Measurements from ENCODE around the gene UCP3. TPM values are rescaled to one million over a fixed set of nuclear protein-coding genes. Genes with fewer than 3 reads are reported as not detected.

The UCP3 gene
- total RNA-seq, 2 donors from 2014 or later = 1.1 to 2.4 TPM

- no peak for ATAC-seq
Observed at GRCh38 chr11:73983741-73984538, 24.9 kb downstream of the UCP3 start.

DNA sequence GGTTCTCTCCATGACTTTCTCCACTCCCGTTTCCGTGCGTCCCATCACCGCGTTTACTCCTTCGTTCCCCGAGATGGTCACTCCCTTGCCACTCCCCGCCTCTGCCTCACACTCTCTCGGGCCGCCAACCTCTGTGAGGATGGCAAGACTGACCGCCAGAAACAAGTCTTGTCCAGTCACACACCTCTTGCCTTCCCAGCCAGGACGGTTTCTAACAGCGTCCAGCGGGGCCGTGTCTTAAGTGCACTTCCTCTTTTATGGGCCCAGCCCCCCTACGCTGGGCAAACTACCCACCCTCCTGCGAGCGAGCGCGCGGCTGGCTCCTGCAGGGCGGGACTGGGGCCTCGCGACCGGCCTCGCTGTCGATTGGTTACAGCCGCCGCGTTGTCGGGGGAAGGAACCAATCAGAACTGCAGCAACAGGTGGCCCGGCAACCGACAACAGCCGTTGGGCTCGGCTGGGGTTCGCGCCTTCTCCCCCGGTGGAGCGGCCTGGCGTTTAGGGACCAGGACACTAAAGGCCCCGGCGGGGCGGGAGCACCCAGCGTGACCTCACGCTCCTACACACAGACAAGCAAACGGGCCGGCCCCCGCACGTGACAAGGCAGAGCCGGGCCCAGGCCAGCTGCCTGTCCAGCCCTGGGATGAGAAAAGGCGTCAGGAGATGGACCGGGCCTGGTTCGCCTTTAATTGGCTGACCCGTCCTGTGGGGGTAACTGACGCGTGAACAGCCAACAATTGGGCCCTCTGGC is 25.7 kb downstream of the UCP3 start:
- peak; percentile 91 to 96 for DNase-seq
- intact Hi-C loops (cut with DNase I, micrococcal nuclease) = no loop called here
- ATAC-seq = peak; percentile 84

More at GRCh38 chr11:73983741-73984538, 24.9 kb downstream of the UCP3 start:
- intact Hi-C loops (cut with DNase I, micrococcal nuclease) = no loop called here
- peak in 1 of 2 donors; percentile 18 for DNase-seq

- ATAC-seq = peak; percentile 72
- peak; percentile 88 to 89 for DNase-seq
- intact Hi-C loops (cut with DNase I, micrococcal nuclease) = no loop called here
Observed at GRCh38 chr11:73982595-73982989, 26.3 kb downstream of the UCP3 start, which contains the start of gene UCP2. Gene UCP2 (minus strand): TSS chr11:73982843. CDS start chr11:73978378, 4,465 bp downstream.

DNA sequence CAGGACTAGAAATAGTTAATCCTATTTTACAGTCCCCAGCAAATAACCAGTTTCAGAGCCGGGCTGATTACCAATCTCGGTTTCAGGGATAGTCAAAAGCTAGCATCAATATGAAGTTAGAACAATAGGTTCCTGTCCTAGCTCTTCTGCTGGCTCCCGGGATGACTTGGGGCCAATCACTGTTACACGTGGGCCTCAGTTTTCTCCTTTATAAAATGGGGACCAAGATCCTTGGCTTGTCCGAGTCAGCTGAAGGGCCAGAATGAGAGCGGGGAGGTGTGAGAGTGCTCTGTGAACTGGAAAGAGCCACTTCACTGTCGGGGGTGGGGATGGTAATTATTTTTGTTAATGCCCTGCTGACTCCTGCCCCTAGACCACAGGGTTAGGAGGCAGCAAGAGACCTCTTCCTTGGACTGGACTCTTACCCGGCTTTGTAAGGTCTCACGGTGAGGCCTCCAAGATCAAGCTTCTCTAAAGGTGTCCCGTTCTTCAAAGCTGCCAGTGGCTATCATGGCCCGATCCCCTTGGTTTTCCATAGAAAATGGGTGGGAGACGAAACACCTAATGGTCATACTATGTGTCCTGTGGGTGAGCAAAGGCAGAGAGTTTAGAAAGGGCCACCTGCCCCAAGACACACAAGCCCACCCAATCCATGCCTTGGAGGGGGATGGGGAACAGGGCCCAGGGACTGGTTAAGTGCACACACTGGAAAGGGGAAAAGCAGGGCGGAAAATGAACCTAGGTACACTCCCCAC is 27.7 kb downstream of the UCP3 start:
- peak in 1 of 2 donors; percentile 24 for DNase-seq
- intact Hi-C loops (cut with DNase I, micrococcal nuclease) = no loop called here
- no peak for ATAC-seq

GRCh38 chr11:73980001-73980961 is 28.6 kb downstream of the UCP3 start:
- DNase-seq = peak; percentile 79 to 83
- intact Hi-C loops (cut with DNase I, micrococcal nuclease) = no loop called here
- ATAC-seq = peak; percentile 61

DNA sequence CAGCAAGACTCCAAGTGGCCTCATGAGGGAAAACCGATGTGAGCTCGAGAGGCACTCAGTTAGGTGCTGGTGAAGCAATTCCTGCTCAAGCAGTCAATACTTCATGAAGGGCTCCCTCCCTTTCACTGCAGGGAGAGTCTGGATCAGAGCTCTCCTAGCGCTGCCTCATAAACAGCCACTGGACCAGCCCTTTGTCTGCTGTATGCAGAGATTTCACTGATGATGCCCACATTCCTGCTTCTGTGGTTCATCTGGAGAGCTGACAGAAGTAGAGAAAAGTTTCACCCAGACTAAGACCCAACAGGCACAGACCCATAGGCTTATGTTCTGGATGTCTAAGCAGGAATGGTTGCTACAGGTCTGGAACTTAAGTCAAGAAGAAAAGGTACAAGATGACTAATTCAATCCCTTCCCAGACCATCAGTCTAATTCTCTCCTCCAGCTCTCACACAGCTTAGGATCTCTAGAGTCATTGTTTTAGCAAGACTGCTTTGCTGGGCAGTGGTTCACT is 30.3 kb downstream of the UCP3 start:
- no peak for ATAC-seq
- DNase-seq = peak in 1 of 2 donors; percentile 17
- intact Hi-C loops (cut with DNase I, micrococcal nuclease) = no loop called here

DNA sequence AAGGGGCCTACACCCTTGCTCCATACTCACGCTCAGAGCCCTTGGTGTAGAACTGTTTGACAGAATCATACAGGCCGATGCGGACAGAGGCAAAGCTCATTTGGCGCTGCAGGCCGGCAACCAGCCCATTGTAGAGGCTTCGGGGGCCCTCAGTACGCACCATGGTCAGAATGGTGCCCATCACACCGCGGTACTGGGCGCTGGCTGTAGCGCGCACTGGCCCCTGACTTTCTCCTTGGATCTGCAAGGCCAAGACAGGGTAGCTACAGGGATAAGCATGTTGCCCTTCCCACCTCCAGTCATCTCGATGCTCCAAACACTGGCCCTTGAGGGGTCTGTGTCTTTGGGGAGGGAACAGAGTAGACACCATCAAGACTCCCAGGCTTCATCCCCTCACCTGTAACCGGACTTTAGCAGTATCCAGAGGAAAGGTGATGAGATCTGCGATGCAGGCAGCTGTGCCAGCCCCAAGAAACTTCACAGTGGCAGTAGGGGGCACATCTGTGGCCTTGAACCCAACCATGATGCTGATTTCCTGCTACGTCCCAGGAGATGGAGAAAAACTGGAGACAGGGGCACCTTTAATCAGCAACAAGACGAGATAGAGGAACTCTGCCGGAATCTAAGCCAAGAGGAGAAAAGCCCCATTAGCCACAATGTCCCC is 30.9 kb downstream of the UCP3 start:
- DNase-seq (peak in 1 of 2 donors; percentile 15), ATAC-seq (no peak)
- intact Hi-C loops (cut with DNase I, micrococcal nuclease) = no loop called here

DNA sequence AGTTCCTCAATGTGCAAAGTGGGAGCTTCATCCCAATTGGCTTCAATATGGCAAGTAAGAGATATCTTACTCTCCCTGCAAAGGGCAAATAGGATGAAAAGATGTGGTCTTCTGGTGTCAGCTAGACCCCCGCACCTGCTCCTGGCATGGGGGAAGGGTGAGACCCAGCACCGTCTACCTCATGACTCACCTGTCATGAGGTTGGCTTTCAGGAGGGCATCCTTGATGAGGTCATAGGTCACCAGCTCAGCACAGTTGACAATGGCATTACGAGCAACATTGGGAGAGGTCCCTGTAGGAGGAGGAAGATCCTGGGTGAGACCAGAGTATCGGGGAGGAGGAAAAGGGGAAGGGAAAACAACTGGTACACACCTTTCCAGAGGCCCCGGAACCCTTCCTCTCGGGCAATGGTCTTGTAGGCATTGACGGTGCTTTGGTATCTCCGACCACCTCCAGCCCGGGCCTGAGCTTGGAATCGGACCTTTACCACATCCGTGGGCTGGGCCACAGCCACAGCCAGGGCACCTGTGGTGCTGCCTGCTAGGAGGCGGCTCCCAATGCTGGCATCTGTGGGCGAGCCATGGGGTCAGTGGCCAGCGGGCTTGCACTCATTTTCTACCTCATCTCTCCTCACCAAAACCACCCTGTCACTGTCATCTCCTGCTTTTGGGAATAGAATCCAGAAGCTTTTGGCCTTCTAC is 32.3 kb downstream of the UCP3 start:
- peak in 1 of 2 donors; percentile 21 for DNase-seq
- intact Hi-C loops (cut with DNase I, micrococcal nuclease) = no loop called here
- ATAC-seq = no peak

- intact Hi-C loops (cut with DNase I, micrococcal nuclease) = no loop called here
- DNase-seq = no peak
- ATAC-seq = no peak
Observed at GRCh38 chr11:73975479-73975757, 33.5 kb downstream of the UCP3 start.

DNA sequence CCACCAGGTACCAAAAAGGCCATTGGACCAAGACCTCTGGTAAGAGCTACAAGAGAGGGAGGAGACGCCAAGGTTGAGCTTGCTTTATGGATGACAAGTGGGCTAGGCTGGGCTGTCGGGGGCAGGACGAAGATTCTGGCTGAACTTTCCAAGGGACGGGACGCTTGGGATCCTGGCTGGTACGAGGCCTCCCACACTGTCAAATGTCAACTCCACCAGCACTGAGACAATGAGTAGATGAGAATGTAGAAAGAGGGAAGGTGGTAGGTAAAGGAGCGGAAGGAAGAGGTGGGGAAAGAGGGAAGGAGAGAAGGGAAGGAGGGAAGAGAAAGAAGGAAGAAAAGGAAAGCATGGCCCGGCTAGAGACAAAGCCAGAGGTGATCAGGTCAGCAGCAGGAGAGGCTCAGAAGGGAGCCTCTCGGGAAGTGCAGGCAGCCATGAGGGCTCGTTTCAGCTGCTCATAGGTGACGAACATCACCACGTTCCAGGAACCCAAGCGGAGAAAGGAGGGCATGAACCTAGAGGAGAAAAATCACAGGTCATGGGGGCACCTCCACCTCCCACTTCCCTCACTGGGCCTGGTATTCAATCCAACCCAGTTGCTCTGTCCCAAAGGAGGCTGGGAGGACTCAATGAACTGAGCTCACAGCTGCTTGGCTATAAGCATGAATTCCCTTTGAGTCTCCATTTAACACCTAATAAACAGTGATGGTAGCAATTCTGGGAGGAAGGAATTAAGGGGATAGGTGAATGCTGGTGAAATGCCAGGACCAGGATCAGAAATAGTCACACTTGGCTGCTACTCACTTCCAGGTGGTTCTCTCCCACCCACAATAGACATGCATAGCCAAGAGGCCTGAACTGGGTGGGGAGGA is 34.0 kb downstream of the UCP3 start:
- ATAC-seq = no peak
- DNase-seq = no peak
- intact Hi-C loops (cut with DNase I, micrococcal nuclease) = no loop called here

DNA sequence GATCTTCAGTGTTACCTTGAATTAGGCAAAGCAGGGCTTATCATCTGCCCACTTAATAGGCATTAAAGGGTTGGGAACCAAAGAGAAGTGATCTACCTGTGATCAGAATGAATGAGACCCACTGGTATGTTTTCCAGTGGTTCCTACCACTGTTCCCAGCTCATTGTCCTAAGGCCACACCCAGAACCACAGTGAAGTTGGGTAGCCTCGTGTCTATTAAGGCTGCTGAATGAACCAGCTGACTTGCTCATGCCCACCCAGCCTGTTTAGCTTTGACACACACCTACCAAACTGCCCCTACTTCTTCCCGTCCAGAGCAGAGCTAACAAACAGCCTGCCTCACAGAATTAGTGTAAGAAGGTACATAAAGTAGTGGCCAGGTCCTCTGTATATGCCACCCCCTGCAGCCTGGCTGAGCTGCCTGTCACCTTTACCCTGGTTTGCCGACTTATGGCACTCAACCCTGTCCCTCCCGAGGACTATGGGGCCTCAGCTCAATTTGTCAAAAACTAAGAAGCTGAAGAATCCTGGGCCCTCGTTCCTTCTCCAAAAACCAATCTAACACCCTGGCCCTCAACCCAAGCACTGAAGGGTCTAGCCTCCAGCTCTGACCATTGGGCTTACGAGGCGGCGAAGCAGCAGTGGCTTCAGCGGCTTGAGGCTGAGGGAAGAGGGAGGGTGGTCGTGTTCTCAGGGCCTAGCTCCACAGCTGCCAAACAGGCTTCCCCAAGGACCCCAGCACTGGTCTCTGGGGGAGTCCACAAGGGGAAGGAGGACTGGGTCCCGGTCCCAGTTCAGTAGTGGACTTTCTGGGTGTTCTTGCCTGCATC is 36.0 kb downstream of the UCP3 start:
- ATAC-seq (peak; percentile 34), DNase-seq (no peak)
- intact Hi-C loops (cut with DNase I, micrococcal nuclease) = no loop called here

- intact Hi-C loops (cut with DNase I, micrococcal nuclease) = no loop called here
- ATAC-seq (no peak), DNase-seq (no peak)
Observed at GRCh38 chr11:73972187-73972586, 36.7 kb downstream of the UCP3 start.

- intact Hi-C loops (cut with DNase I, micrococcal nuclease) = no loop called here
- DNase-seq = no peak
- ATAC-seq = no peak
Observed at GRCh38 chr11:73971175-73971719, 37.6 kb downstream of the UCP3 start.

GRCh38 chr11:73969991-73970800 is 38.7 kb downstream of the UCP3 start:
- intact Hi-C loops (cut with DNase I, micrococcal nuclease) = no loop called here
- ATAC-seq = no peak
- DNase-seq = no peak
